ENCODE results near the gene DMBT1. TPM values are rescaled to one million over a fixed set of nuclear protein-coding genes. Genes with fewer than 3 reads are reported as not detected.
A peak's percentile ranks its signal among the peaks of the same experiment; 100 is the strongest.

Gene DMBT1
- total RNA-seq, 1 experiment from 2014 or later, result not detected

- in situ Hi-C loops (cut with HindIII; ENCODE audit: low pct_unique_long_range_greater_than_20kb, low sequenced_read_pairs), result no loop called here
- no peak for DNase-seq (ENCODE audit: low read depth)
These were observed 16.7 kb upstream of the DMBT1 start for GRCh38 chr10:122543676-122544445.

- in situ Hi-C loops (cut with HindIII; ENCODE audit: low pct_unique_long_range_greater_than_20kb, low sequenced_read_pairs), result no loop called here
- no peak for DNase-seq (ENCODE audit: low read depth)
These were observed 16.1 kb upstream of the DMBT1 start for GRCh38 chr10:122544493-122544892.

- DNase-seq (ENCODE audit: low read depth), result no peak
These were observed 14.3 kb upstream of the DMBT1 start for GRCh38 chr10:122546242-122546641.

GRCh38 chr10:122548407-122549085 lies 12.0 kb upstream of the DMBT1 start:
- in situ Hi-C loops (cut with HindIII; ENCODE audit: low pct_unique_long_range_greater_than_20kb, low sequenced_read_pairs), result no loop called here
- no peak for DNase-seq (ENCODE audit: low read depth)

More at GRCh38 chr10:122546242-122546641, 14.3 kb upstream of the DMBT1 start:
- in situ Hi-C loops (cut with HindIII; ENCODE audit: low pct_unique_long_range_greater_than_20kb, low sequenced_read_pairs), result no loop called here

- in situ Hi-C loops (cut with HindIII; ENCODE audit: low pct_unique_long_range_greater_than_20kb, low sequenced_read_pairs), result no loop called here
These were observed 10.9 kb upstream of the DMBT1 start for GRCh38 chr10:122549636-122550035.

GRCh38 chr10:122550427-122550826 lies 10.1 kb upstream of the DMBT1 start:
- DNase-seq (ENCODE audit: low read depth), result no peak
- in situ Hi-C loops (cut with HindIII; ENCODE audit: low pct_unique_long_range_greater_than_20kb, low sequenced_read_pairs), result no loop called here

More at GRCh38 chr10:122549636-122550035, 10.9 kb upstream of the DMBT1 start:
- no peak for DNase-seq (ENCODE audit: low read depth)

GRCh38 chr10:122550983-122551382 lies 9.6 kb upstream of the DMBT1 start:
- no peak for DNase-seq (ENCODE audit: low read depth)
- in situ Hi-C loops (cut with HindIII; ENCODE audit: low pct_unique_long_range_greater_than_20kb, low sequenced_read_pairs), result no loop called here

GRCh38 chr10:122551450-122551849 lies 9.1 kb upstream of the DMBT1 start:
- in situ Hi-C loops (cut with HindIII; ENCODE audit: low pct_unique_long_range_greater_than_20kb, low sequenced_read_pairs), result no loop called here
- no peak for DNase-seq (ENCODE audit: low read depth)

GRCh38 chr10:122553341-122553740 lies 7.2 kb upstream of the DMBT1 start:
- DNase-seq (ENCODE audit: low read depth), result no peak
- in situ Hi-C loops (cut with HindIII; ENCODE audit: low pct_unique_long_range_greater_than_20kb, low sequenced_read_pairs), result no loop called here

- no peak for DNase-seq (ENCODE audit: low read depth)
- in situ Hi-C loops (cut with HindIII; ENCODE audit: low pct_unique_long_range_greater_than_20kb, low sequenced_read_pairs), result no loop called here
These were observed 6.2 kb upstream of the DMBT1 start for GRCh38 chr10:122554131-122555036.

- no peak for DNase-seq (ENCODE audit: low read depth)
- in situ Hi-C loops (cut with HindIII; ENCODE audit: low pct_unique_long_range_greater_than_20kb, low sequenced_read_pairs), result no loop called here
These were observed 5.1 kb upstream of the DMBT1 start for GRCh38 chr10:122555442-122555841.

- in situ Hi-C loops (cut with HindIII; ENCODE audit: low pct_unique_long_range_greater_than_20kb, low sequenced_read_pairs), result no loop called here
These were observed 3.0 kb upstream of the DMBT1 start for GRCh38 chr10:122557516-122557915.

GRCh38 chr10:122558452-122558851 lies 2.1 kb upstream of the DMBT1 start:
- in situ Hi-C loops (cut with HindIII; ENCODE audit: low pct_unique_long_range_greater_than_20kb, low sequenced_read_pairs), result no loop called here
- no peak for DNase-seq (ENCODE audit: low read depth)

More at GRCh38 chr10:122557516-122557915, 3.0 kb upstream of the DMBT1 start:
- DNase-seq (ENCODE audit: low read depth), result no peak

- no peak for DNase-seq (ENCODE audit: low read depth)
- in situ Hi-C loops (cut with HindIII; ENCODE audit: low pct_unique_long_range_greater_than_20kb, low sequenced_read_pairs), result no loop called here
These were observed 1.3 kb upstream of the DMBT1 start for GRCh38 chr10:122559228-122559627.

GRCh38 chr10:122561212-122561611 lies 658 bp downstream of the DMBT1 start:
- in situ Hi-C loops (cut with HindIII; ENCODE audit: low pct_unique_long_range_greater_than_20kb, low sequenced_read_pairs), result no loop called here
- DNase-seq (ENCODE audit: low read depth), result peak; percentile 61

- DNase-seq (ENCODE audit: low read depth), result no peak
- in situ Hi-C loops (cut with HindIII; ENCODE audit: low pct_unique_long_range_greater_than_20kb, low sequenced_read_pairs), result no loop called here
These were observed 1.2 kb downstream of the DMBT1 start for GRCh38 chr10:122561792-122562191.

- no peak for DNase-seq (ENCODE audit: low read depth)
- in situ Hi-C loops (cut with HindIII; ENCODE audit: low pct_unique_long_range_greater_than_20kb, low sequenced_read_pairs), result no loop called here
These were observed 4.4 kb downstream of the DMBT1 start for GRCh38 chr10:122564980-122565379.

GRCh38 chr10:122565766-122566206 lies 5.2 kb downstream of the DMBT1 start:
- in situ Hi-C loops (cut with HindIII; ENCODE audit: low pct_unique_long_range_greater_than_20kb, low sequenced_read_pairs), result no loop called here
- DNase-seq (ENCODE audit: low read depth), result peak; percentile 49

- no peak for DNase-seq (ENCODE audit: low read depth)
- in situ Hi-C loops (cut with HindIII; ENCODE audit: low pct_unique_long_range_greater_than_20kb, low sequenced_read_pairs), result no loop called here
These were observed 6.1 kb downstream of the DMBT1 start for GRCh38 chr10:122566632-122567031.
